Measurements from ENCODE around the gene MOSMO.
A peak's percentile ranks its signal among the peaks of the same experiment; 100 is the strongest.

MOSMO gene

GRCh38 chr16:22091721-22092120 is 83.8 kb downstream of the MOSMO start:
- TF ChIP-seq, protein P1, sequence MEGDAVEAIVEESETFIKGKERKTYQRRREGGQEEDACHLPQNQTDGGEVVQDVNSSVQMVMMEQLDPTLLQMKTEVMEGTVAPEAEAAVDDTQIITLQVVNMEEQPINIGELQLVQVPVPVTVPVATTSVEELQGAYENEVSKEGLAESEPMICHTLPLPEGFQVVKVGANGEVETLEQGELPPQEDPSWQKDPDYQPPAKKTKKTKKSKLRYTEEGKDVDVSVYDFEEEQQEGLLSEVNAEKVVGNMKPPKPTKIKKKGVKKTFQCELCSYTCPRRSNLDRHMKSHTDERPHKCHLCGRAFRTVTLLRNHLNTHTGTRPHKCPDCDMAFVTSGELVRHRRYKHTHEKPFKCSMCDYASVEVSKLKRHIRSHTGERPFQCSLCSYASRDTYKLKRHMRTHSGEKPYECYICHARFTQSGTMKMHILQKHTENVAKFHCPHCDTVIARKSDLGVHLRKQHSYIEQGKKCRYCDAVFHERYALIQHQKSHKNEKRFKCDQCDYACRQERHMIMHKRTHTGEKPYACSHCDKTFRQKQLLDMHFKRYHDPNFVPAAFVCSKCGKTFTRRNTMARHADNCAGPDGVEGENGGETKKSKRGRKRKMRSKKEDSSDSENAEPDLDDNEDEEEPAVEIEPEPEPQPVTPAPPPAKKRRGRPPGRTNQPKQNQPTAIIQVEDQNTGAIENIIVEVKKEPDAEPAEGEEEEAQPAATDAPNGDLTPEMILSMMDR (IDR thresholded peaks at IDR 0.05; ENCODE audit: low read depth, low read length) = no peak
- H3K4me3 ChIP-seq (ENCODE audit: low read depth, low read length) = no peak overlapping the region

DNA sequence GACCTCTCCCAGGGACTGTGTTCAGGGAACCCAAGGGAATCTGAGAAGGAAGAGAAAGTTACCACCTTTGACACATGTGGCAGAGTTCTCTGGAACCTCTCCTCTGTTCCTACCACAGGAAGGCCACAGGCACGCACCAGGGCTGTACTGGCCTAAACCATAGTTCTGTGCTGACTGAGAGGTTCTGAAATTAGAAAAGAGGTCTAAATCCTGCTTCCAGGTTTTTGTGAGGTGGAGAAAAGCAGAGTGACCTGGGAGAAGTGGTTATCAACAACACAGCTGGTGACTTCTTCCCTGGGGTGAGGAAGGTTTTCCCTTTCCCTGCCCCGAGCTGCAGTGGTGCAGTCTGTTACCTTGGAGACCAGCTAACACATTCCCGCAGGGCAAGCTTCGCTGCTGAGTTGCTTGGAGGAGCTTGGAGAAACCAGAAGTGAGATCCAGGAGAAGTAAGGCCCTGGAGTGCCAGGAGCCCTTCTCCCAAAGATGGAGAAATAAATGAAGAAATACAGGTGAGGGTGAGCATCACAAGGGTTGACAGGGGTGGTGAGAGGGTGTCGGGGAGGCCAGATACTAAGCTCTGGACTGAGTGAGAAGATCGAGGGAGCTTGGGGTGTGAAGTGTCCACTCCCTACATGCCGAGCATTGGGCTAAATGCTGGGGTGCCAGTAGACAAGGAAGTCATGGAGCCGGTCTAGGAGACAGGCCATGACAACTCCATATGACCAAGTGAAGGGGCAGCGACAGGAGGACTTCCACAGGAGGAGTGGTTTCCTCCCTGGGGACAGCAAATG is 84.4 kb downstream of the MOSMO start, which contains the start of gene VWA3A:
Gene VWA3A (plus strand): TSS at position 399 of the 791 bp plus-strand sequence. CDS start 97 bp downstream, at position 496.
- H3K4me3 ChIP-seq (ENCODE audit: low read depth, low read length) = no peak within 1 kb of the TSS
- TF ChIP-seq, protein P1 (IDR thresholded peaks at IDR 0.05; ENCODE audit: low read depth, low read length) = no peak

DNA sequence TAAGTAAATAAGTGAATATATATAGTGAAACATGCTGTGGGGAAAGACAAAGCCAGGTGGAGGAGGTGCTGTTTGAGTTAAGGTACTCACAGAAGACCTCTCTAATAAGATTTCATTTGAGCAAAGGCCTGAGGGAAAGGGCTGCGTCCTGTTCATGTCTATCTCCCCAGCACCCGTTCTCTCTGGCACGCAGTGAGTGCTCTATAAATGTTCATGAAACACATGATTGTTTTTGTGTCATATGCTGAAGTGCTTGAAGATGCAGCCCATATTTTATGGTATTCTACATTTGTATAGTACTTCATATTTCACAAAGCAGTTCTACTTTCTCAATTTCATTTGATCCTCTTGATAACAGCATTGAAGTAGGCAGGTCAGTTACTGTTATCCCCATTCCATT is 85.4 kb downstream of the MOSMO start:
- H3K4me3 ChIP-seq (ENCODE audit: low read depth, low read length) = no peak overlapping the region
- TF ChIP-seq, protein P1 (IDR thresholded peaks at IDR 0.05; ENCODE audit: low read depth, low read length) = no peak

DNA sequence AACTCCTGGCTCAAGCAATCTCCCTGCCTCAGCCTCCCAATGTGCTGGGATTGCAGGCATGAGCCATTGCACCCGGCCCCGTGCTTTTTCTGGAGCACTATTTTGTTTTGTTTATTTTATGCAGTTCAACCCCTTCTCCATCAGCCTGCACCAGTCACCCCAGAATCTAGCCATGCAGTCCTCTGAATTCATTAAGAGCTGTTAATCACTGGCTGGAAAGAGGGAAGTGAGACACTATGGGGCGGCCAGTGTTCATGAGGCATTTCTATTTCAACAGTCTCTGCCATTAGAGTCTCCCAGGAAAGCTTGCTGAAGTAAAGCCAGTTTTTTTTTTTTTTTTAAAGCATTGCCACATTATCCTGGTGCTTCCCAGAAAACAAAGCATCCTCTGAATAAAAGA is 86.1 kb downstream of the MOSMO start:
- TF ChIP-seq, protein P1 (IDR thresholded peaks at IDR 0.05; ENCODE audit: low read depth, low read length) = no peak
- H3K4me3 ChIP-seq (ENCODE audit: low read depth, low read length) = no peak overlapping the region

GRCh38 chr16:22098405-22099255 is 90.7 kb downstream of the MOSMO start:
- no peak overlapping the region for H3K4me3 ChIP-seq (ENCODE audit: low read depth, low read length)
- TF ChIP-seq, protein P1 (IDR thresholded peaks at IDR 0.05; ENCODE audit: low read depth, low read length) = peak; percentile 47

- TF ChIP-seq, protein P1 (IDR thresholded peaks at IDR 0.05; ENCODE audit: low read depth, low read length) = no peak
- no peak overlapping the region for H3K4me3 ChIP-seq (ENCODE audit: low read depth, low read length)
Observed at GRCh38 chr16:22099256-22099975, 91.5 kb downstream of the MOSMO start.
